H1 (cell line): ENCODE data around the gene MAP2K7. TPM values are rescaled to one million over a fixed set of nuclear protein-coding genes. Genes with fewer than 3 reads are reported as not detected.

Experiments
- ASH2L ChIP-seq: fragments of 200-600, 300-600 bp; sonication (generic); IDR thresholded peaks from one replicate; pipeline ENCODE4 v1.7.1; 2017; ENCODE audit warnings: low read length
- BACH1 ChIP-seq: IDR thresholded peaks from 2 replicates; pipeline ENCODE4 v1.6.1; 2012; ENCODE audit warnings: low read length, improper control_type of control experiment
- BCL11A ChIP-seq, 2 experiments: IDR thresholded peaks; one replicate each; pipeline ENCODE4 v1.6.1; 2011; ENCODE audit warnings: low read depth in 2 of 2, low read length in 2 of 2, mild to moderate bottlenecking in 2 of 2
- CBX8 ChIP-seq: fragments of 300-800, 300-1000 bp; sonication (generic); IDR thresholded peaks from 2 replicates; pipeline ENCODE4 v1.7.1; 2016; ENCODE audit warnings: low read depth, low read length, borderline replicate concordance
- CHD2 ChIP-seq: IDR thresholded peaks from 2 replicates; pipeline ENCODE4 v1.6.1; 2012; ENCODE audit warnings: low read length, improper control_type of control experiment
- CHD7 ChIP-seq: fragments of 300-600 bp; sonication (generic); IDR thresholded peaks from 2 replicates; pipeline ENCODE4 v1.7.1; 2012; ENCODE audit warnings: low read length, moderate library complexity, mild to moderate bottlenecking, inconsistent platforms; ENCODE audit not compliant: insufficient replicate concordance
- JUND ChIP-seq: IDR thresholded peaks from 2 replicates; pipeline ENCODE4 v1.6.1; 2011; ENCODE audit warnings: mild to moderate bottlenecking, improper control_type of control experiment, low read length
- KDM1A ChIP-seq: fragments of 200-600, 300-600 bp; sonication (generic); IDR thresholded peaks from 2 replicates; pipeline ENCODE4 v1.7.1; 2016; ENCODE audit warnings: mild to moderate bottlenecking, low read length, borderline replicate concordance
- SUZ12 ChIP-seq: fragments of 200-600 bp; sonication (generic); IDR thresholded peaks from 2 replicates; pipeline ENCODE4 v1.6.1; 2012; ENCODE audit warnings: mild to moderate bottlenecking, inconsistent platforms, low read length, moderate library complexity, mixed read lengths
- ZNF274 ChIP-seq: IDR thresholded peaks from 2 replicates; pipeline ENCODE4 v1.7.0; 2012; ENCODE audit warnings: low read length, borderline replicate concordance; ENCODE audit errors: extremely low read depth
- polyA plus RNA-seq, 7 experiments: library from polyadenylated mRNA; depleted of rRNA in 3 of 7; stranded (reverse) in 5 of 7; unstranded in 2 of 7; fragments of >200 nt in 5 of 7; fragments of 200-250 nt in 2 of 7; gene quantifications; 1 replicate in 5 of 7; 2 replicates in 1 of 7; 4 replicates in 1 of 7; pipeline versions ENCODE4 v1.2.1 to v1.2.3, GENCODE V29; 2011 to 2013; ENCODE audit warnings: missing spikeins in 2 of 7, mixed read lengths in 2 of 7
- total RNA-seq: library from RNA; stranded (reverse); fragmentation: NEBNext Ultra II Directional; extraction: Animal tissue kit (Norgen Biotek cat#: 25700); gene quantifications from 2 replicates; pipeline ENCODE4 v1.2.1, GENCODE V29; 2021

Gene MAP2K7
- total and polyA plus RNA-seq, 2 of the 8 experiments (the other 6 are each of a cell fraction or from before 2014, with no cell fraction given) = 8.9 to 38.3 TPM

DNA sequence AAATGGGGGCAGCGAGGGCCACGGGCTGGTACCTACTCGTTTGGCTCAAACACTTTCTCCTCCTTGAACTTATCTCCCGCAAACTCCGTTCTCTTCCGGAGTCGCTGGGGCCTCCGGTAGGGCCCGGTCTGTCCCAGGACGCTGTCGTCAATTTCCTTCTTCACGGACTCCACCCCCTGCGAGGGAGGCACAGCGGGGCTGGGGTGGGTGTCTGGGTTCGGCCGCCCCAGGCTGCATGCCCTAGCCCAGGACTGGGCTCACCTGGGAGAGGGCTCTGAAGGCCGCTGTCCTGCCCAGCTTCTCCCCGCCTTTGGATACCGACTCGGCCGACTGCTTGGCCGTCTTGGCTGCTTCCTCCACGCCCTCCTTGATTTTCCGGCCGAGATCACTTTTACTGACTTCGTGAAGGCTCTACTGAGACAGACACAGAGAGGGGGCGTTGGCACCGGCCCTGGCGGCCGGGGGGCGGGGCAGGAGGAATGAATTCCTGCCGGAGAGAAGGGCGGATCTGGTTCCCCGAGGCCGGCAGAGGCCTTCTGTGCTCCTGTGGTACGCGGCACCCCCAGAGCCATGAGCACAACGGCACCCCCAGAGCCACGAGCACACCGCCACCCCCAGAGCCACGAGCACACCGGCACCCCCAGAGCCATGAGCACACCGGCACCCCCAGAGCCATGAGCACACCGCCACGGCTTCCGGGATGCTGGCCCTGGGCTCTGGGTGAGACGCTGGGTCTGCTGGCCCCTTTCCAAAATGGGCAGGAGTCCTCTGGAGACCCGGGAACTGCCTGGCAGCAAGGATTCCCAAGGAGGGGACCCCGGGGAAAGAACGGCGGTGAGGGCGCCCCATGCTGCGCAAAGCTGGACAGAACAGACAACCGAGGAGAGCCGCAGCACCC is 30.4 kb downstream of the MAP2K7 start (continued):
- TF ChIP-seq CHD7 (no peak), ZNF274 (no peak), KDM1A (no peak), ASH2L (no peak), SUZ12 (no peak), CBX8 (no peak), BCL11A (IDR thresholded peaks at IDR 0.05; ENCODE audit: low read depth in 2 of 2, low read length in 2 of 2) (no peak), BACH1 (no peak), JUND (no peak), CHD2 (no peak)
